ENCODE data around the gene CLEC9A.

Gene CLEC9A

GRCh38 chr12:10095971-10096370 is 65.5 kb downstream of the CLEC9A start:
- H3K27ac ChIP-seq = no peak overlapping the region
- DNase-seq (ENCODE audit: low spot score) = no peak
- POLR2A ChIA-PET (ENCODE audit: low non-redundant PET) = no interaction called here
- CTCF ChIA-PET = interaction anchor here (0.7 kb wide), 1 partner anchor 90 kb away, joined by 5 read pairs; no protein-coding TSS in a partner anchor
- TF ChIP-seq CTCF (conservative IDR thresholded peaks at IDR 0.05; ENCODE audit: low read depth) = no peak

GRCh38 chr12:10097521-10097920 is 67.0 kb downstream of the CLEC9A start:
- ChIA-PET POLR2A (ENCODE audit: low non-redundant PET) (no interaction called here), CTCF (interaction anchor here (0.6 to 0.7 kb wide), 2 partner anchors 228 to 1737 kb away, joined by 3 to 4 read pairs; partner anchors contain the start of gene CLEC2B)
- TF ChIP-seq CTCF (conservative IDR thresholded peaks at IDR 0.05; ENCODE audit: low read depth) = no peak
- no peak for DNase-seq (ENCODE audit: low spot score)
- H3K27ac ChIP-seq = no peak overlapping the region

GRCh38 chr12:10098791-10099190 is 68.3 kb downstream of the CLEC9A start, which contains the start of gene CLEC1A:
CLEC1A (minus strand) TSS chr12:10098985; CDS start chr12:10098922, 63 bp downstream.
- no peak within 1 kb of the TSS for H3K27ac ChIP-seq
- ChIA-PET POLR2A (ENCODE audit: low non-redundant PET) (no interaction called here), CTCF (interaction anchor here (0.5 kb wide), 1 partner anchor 32 kb away, joined by 5 read pairs; no protein-coding TSS in a partner anchor)
- no peak for TF ChIP-seq CTCF (conservative IDR thresholded peaks at IDR 0.05; ENCODE audit: low read depth)
- no peak for DNase-seq (ENCODE audit: low spot score)

GRCh38 chr12:10101042-10101579 is 70.6 kb downstream of the CLEC9A start:
- DNase-seq (ENCODE audit: low spot score) = peak; percentile 20
- no peak for TF ChIP-seq CTCF (conservative IDR thresholded peaks at IDR 0.05; ENCODE audit: low read depth)
- H3K27ac ChIP-seq = peak overlapping the region; percentile 57
- ChIA-PET CTCF (no interaction called here), POLR2A (ENCODE audit: low non-redundant PET) (interaction anchor here (0.6 kb wide), 1 partner anchor 104 kb away, joined by 3 read pairs; no protein-coding TSS in a partner anchor)

- no peak for DNase-seq (ENCODE audit: low spot score)
- TF ChIP-seq CTCF (conservative IDR thresholded peaks at IDR 0.05; ENCODE audit: low read depth) = no peak
- H3K27ac ChIP-seq = peak overlapping the region; percentile 57
- ChIA-PET CTCF (interaction anchor here (0.7 kb wide), 1 partner anchor 1931 kb away, joined by 4 read pairs; no protein-coding TSS in a partner anchor), POLR2A (ENCODE audit: low non-redundant PET) (interaction anchor here (0.6 kb wide), 1 partner anchor 104 kb away, joined by 3 read pairs; no protein-coding TSS in a partner anchor)
Observed at GRCh38 chr12:10101648-10102220, 71.3 kb downstream of the CLEC9A start.

GRCh38 chr12:10102322-10102721 is 71.8 kb downstream of the CLEC9A start:
- no peak for TF ChIP-seq CTCF (conservative IDR thresholded peaks at IDR 0.05; ENCODE audit: low read depth)
- no peak for DNase-seq (ENCODE audit: low spot score)
- H3K27ac ChIP-seq = no peak overlapping the region
- ChIA-PET POLR2A (ENCODE audit: low non-redundant PET) (no interaction called here), CTCF (interaction anchor here (0.7 kb wide), 1 partner anchor 1931 kb away, joined by 4 read pairs; no protein-coding TSS in a partner anchor)
